GM12891 (cell line): ENCODE results near the gene MEGF8.

Experiments
- DNase-seq: peaks from one replicate; pipeline ENCODE4 v3.0.0; 2011; ENCODE audit warnings: low spot score; ENCODE audit not compliant: insufficient read length
- FAIRE-seq: peaks from 2 replicates; lab custom pipeline; 2011; peaks lifted over from hg19 to GRCh38; lab: Jason Lieb, UNC
- PAX5 ChIP-seq: IDR thresholded peaks from 2 replicates; pipeline ENCODE4 v1.6.1; 2011; ENCODE audit warnings: low read length, moderate library complexity, mild to moderate bottlenecking; ENCODE audit not compliant: insufficient read depth, severe bottlenecking
- POLR2A ChIP-seq: IDR thresholded peaks from 2 replicates; pipeline ENCODE4 v1.6.1; 2011; ENCODE audit warnings: low read depth, low read length, control low read depth
- POLR2AphosphoS5 ChIP-seq: IDR thresholded peaks from 2 replicates; pipeline ENCODE4 v1.6.1; 2011; ENCODE audit warnings: low read depth, low read length, control low read depth
- POU2F2 ChIP-seq: IDR thresholded peaks from 2 replicates; pipeline ENCODE4 v1.6.1; 2011; ENCODE audit warnings: low read depth, mild to moderate bottlenecking, control low read depth, low read length, moderate library complexity
- SPI1 ChIP-seq: IDR thresholded peaks from 2 replicates; pipeline ENCODE4 v1.6.1; 2011; ENCODE audit warnings: low read depth, low read length, control low read depth
- TAF1 ChIP-seq: IDR thresholded peaks from 2 replicates; pipeline ENCODE4 v1.6.1; 2011; ENCODE audit warnings: low read depth, low read length, control low read depth

Gene MEGF8

DNA sequence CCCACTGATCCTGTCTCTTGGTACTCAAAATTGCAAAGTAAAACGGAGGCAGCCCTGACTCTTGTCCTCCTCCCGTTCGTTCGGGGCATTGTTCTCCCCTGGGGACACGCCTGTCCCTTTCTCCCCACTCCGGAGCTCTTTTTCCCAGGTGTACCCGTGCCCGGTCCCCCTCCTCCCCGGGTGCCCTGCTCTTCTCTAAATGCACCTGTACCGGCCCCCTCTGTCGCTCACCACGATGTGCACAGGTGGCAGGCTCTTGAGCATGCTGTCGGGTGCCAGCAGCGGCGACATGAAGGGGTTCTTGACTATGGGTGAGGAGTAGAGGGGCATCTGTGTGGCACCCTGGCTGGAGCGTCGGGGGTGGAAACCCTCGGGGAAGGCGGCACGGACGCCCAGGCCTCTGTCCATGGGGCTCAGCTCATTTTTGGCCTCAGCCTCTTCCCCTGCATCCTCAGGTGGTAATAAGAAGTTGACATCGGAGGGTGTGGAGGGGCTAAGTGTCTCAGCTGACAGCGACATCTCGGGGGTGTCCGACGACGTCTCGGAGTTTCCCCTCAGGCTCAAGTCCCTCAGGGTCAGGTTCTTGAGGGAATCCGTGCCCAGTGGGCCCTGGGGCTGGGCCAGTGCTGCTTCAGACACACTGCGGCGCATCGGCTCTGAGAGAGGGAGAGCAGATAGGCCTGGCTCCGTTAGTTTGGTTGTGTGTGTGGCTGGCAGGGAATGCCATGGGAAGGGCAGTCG is 77.1 kb downstream of the MEGF8 start:
- TF ChIP-seq SPI1 (no peak), PAX5 (no peak), POLR2A (no peak), TAF1 (no peak), POU2F2 (no peak), POLR2AphosphoS5 (no peak)
- FAIRE-seq: no peak
- DNase-seq: no peak

DNA sequence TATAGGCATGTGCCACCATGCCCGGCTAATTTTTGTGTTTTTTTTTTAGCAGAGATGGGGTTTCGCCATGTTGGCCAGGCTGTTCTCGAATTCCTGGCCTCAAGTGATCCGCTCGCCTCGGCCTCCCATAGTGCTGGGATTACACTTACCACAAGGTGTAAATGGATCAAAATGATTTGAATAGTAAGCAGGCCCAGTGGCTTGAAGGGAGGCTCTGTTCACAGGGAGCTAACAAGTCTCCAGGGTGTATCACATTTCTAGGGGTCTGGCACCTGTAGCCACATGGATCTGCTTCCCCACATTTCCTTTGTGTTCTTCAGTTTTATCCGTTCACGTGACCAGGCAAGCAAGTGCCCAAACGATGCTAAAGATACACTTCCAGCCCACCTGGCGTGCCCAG is 78.2 kb downstream of the MEGF8 start:
- DNase-seq: no peak
- TF ChIP-seq SPI1 (no peak), POU2F2 (no peak), POLR2AphosphoS5 (no peak), POLR2A (no peak), PAX5 (no peak), TAF1 (no peak)
- no peak for FAIRE-seq

DNA sequence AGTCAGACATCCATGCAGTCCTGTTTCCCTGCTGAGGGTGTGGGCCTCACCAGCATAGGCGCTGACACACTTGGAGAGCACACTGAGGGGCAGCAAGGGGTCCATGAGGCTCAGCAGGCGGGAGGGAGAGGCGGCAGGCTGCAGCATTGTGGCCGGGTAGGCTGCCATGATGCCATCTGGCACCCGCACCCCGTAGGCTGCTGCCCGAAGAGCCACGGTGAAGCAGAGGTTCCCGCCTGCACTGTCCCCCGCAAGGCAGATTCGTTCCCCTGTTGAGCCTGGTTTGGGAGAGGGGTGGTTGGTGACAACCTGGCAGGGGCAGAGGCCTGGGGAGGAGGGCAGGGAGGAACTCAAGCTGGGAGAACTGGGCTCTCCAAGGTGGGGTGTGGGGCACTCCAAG is 80.7 kb downstream of the MEGF8 start:
- TF ChIP-seq POLR2A (no peak), SPI1 (no peak), PAX5 (no peak), POLR2AphosphoS5 (no peak), TAF1 (no peak), POU2F2 (no peak)
- no peak for DNase-seq
- no peak for FAIRE-seq

DNA sequence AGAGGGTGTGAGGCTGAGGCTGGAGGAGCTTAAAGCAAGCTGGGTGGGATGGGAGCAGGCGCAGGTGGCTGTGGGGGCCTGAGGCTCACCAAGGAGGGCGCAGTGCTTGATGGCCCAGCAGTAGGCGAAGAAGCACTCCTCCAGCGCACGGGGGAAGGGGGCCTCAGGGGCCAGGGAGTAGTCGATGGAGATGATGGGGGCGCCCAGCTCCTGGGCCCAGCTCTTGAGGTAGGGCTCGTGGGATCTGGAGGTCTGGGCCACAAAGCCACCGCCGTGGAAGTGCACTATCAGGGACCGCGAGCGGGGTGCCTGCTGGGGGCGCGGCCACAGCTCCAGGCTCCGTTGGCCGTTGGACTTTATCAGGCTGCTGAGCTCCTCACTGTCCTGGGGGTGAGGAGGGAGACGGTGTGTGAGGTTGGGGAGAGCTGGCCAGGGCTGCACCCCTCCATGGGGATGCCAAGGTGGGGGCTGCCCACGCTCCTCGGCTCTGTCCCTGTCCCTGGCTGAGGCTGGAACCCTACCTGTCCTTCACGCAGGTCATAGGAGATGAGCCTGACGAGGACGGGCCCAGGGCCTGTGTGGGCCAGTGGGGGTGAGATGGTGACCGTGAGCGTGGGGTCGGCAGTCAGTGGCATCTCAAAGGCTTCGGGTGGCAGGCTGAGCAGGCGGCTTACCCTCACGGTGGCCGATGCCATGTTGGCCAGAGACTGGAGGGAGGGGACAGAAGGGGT is 81.8 kb downstream of the MEGF8 start:
- DNase-seq (no peak), FAIRE-seq (no peak)
- TF ChIP-seq POU2F2 (no peak), SPI1 (no peak), PAX5 (no peak), POLR2A (no peak), POLR2AphosphoS5 (no peak), TAF1 (no peak)

DNA sequence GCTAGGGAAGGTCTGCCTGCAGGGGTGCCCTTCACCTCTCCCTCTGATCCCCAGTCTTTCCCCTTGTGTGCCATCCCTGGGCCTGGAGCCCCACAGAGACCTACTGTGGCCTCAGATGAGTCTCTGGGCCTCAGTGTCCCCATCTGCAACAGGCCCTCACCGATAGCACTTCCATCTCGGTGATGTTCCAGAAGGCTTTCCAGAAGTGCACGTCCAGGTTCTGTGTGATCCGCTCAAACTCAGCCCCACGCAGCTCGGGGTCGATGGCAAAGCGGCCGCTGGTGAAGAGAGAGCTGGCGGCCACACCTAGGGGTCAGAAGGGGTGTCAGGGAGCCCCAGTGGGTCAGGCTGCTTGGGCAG is 82.4 kb downstream of the MEGF8 start:
- no peak for DNase-seq
- TF ChIP-seq POLR2A (no peak), POU2F2 (no peak), TAF1 (no peak), POLR2AphosphoS5 (no peak), PAX5 (no peak), SPI1 (no peak)
- no peak for FAIRE-seq

DNA sequence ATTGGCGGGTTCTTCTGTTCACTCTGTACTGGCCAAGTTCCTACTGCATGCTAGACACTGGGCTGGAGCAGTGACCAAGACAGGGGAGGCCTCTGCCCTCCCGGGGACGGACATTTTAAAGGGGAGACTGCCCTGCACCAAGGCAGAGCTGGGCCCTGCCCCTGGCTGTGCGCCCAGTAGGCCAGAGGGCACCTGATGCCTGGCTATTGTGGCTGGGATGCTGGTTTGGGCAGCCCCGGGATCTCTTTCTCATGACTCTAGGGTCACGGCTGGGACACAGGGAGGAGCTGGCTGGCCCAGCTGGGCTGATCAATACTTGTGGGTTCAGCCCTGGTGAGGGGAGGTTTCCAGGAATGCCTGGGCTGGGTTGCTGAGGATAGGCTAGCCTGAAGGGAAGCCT is 84.0 kb downstream of the MEGF8 start:
- no peak for DNase-seq
- TF ChIP-seq PAX5: no peak
- TF ChIP-seq SPI1: no peak
- no peak for TF ChIP-seq POLR2AphosphoS5
- no peak for TF ChIP-seq TAF1
- TF ChIP-seq POLR2A: no peak
- no peak for TF ChIP-seq POU2F2
- no peak for FAIRE-seq

DNA sequence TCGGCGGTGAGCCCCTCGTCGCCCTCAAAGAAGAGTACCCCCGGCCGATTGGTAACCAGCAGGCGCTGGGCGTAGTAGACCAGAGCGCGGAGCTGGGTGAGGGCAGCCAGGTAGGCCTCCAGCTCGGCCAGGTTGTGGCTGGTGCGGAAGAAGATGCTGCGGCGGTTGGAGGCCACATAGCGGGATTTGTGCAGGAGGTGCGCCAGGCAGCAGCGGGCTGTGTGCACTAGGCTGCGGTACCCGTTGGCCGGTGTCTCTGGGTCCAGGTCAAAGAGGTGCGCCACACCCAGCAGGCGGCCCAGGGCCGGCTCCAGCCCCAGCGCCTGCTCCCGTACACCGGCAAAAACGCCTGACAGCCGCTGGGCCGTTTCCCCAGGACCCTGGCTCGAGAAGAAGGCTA is 84.9 kb downstream of the MEGF8 start:
- no peak for FAIRE-seq
- no peak for TF ChIP-seq PAX5
- no peak for TF ChIP-seq POU2F2
- no peak for TF ChIP-seq TAF1
- TF ChIP-seq POLR2A: no peak
- no peak for TF ChIP-seq SPI1
- TF ChIP-seq POLR2AphosphoS5: no peak
- DNase-seq: no peak

DNA sequence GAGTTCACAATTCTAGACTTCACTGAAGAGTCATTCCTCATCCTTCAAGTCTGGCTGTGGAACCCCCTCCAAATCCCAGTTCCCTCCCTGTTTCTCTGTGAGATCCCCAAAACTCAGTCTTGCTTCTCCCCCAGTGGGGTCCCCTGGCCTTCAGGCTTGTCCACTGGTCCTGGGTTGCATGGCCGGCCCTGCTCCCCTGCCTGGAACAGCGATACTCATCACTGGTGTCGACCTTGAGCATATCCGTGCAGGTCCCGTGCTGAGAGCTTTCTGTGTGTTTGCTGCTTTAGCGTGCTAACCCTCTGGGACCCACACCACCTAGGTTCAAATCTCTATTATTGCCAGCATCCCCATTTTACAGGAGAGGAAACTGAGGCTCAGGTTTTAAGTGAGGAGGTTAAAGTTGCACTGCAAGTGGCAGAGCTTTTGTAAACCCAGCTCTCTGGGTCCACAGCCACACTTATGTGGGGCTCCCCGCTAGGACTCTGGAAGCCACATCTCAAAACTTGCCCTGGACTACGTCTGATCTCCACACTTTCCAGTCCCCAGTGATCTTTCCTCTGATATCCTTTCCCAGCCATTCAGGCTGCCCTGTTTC is 86.2 kb downstream of the MEGF8 start:
- no peak for FAIRE-seq
- TF ChIP-seq SPI1: no peak
- no peak for TF ChIP-seq POLR2A
- no peak for TF ChIP-seq POLR2AphosphoS5
- TF ChIP-seq PAX5: no peak
- DNase-seq: no peak

DNA sequence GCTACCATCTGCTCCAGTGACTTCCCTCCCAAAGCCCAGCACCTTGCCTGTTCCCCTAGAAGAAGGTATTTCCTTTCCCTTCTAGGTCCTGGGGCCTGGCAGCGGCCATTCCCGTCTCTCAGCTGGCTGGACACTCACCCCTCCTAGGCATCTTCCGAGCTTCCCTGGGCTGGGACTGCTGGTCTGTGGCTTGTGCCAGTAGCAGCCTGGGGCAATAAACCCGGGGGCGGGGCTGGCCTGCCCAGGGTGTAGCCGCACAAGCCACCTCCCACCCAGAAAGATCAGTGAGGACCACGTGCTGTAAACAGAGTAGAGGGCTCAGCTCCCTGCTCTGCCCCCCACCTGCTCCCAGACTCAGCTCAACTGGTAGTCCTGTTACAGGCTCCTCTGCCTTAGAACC is 86.8 kb downstream of the MEGF8 start:
- DNase-seq (no peak), FAIRE-seq (no peak)
- no peak for TF ChIP-seq POLR2A
- no peak for TF ChIP-seq SPI1
- TF ChIP-seq POU2F2: no peak
- TF ChIP-seq PAX5: no peak
- no peak for TF ChIP-seq TAF1
- no peak for TF ChIP-seq POLR2AphosphoS5
